ENCODE data around the gene MLLT10. TPM values are rescaled to one million over a fixed set of nuclear protein-coding genes. Genes with fewer than 3 reads are reported as not detected.

Gene MLLT10
- total and polyA plus RNA-seq, 2 of the 8 experiments (the other 6 are each of a cell fraction or from before 2014, with no cell fraction given): 53.1 to 62.1 TPM

DNA sequence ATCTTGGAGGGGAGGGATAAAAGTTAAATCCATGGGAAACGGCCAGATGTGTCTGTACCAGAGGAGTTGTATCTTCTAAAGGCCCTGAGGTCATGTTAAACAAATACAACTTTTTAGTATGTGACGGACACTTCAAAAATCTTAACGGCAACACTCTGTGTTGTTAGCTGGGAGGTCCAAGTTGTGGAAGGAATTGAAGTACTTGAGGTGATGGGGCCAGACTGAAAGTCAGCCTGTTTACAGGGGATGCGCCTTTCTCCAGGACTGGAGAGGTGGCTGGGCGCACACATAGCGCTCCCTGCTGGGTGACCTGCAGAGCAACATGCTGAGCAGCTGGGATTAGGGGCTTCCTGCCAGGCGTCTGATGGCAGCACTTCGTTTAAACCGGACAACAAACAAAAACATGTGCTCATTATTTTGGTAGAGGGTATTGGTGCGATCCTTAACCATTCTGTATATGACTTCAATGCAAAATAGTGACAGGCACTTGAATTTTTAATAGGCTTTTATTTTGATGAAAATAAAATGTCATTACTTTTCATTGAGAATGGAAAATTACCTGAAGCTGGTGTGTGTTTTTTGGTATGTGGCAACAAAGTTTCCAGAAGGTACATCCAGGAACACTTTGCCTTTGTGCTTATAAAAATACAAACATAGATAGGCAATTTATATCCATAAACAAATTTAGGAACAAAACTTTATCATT, 198.2 kb downstream of the MLLT10 start (continued):
- TF ChIP-seq CHD7 (IDR thresholded peaks at IDR 0.05; ENCODE audit: insufficient replicate concordance, low read length) (peak; percentile 75), CREB1 (IDR thresholded peaks at IDR 0.05) (peak; percentile 12; the same call in 1 of the 2 replicates), SIN3A (conservative IDR thresholded peaks at IDR 0.05 in 1 of 2, IDR thresholded peaks at IDR 0.05 in 1 of 2; ENCODE audit: low read depth in 1 of 2, low read length in 2 of 2) (peak in 1 of 2 experiments; percentile 77; a peak in 2 of 4 replicates), HDAC2 (IDR thresholded peaks at IDR 0.05; ENCODE audit: borderline replicate concordance in 1 of 2, low read depth in 2 of 2, low read length in 2 of 2) (0 out of 4 replicates have a peak, but pooled peaks of 1 of the 2 experiments have one; percentile 29), RAD21 (IDR thresholded peaks at IDR 0.05 in 1 of 2, conservative IDR thresholded peaks at IDR 0.05 in 1 of 2; ENCODE audit: low read depth in 2 of 2, low read length in 2 of 2) (peak; percentile 91 to 93), NANOG (IDR thresholded peaks at IDR 0.05; ENCODE audit: insufficient read depth, low read depth, low read length, poor library complexity, severe bottlenecking) (peak; percentile 68), SRF (IDR thresholded peaks at IDR 0.05; ENCODE audit: low read depth, low read length) (no peak)
